ENCODE measurements around the gene PAGE2. TPM values are rescaled to one million over a fixed set of nuclear protein-coding genes. Genes with fewer than 3 reads are reported as not detected.
"Not testable (repeated sequence)": the region's sequence is repeated elsewhere in the genome, so short reads cannot be mapped to it uniquely, and the experiment has no call there.

PAGE2 gene
- total and polyA plus RNA-seq, 9 of the 15 experiments (the other 6 are each of a cell fraction or from before 2014, with no cell fraction given), result 0.40 to 3.7 (median 1.5) TPM; not detected in 1

DNA sequence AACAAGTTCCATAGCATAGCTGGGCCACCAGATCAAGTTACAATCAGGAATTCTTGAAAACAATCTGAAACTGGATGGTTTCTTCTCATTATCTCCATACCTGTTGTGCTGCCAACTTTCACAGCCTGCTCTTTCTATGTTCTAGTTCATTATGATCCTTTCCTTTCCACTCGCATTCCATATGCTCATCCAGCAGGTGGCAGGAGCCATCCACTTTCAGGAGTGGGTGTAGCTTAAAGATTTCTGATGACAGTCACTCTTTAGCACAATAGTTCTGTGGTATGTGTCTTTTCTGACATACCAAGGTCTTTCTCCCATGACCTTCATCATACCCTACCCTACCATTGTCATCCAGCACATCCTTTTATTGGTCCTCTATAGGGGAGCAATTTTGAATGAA is 46.4 kb downstream of the PAGE2 start (continued):
- no peak for TF ChIP-seq TCF3 (CRISPR knock-in tag; IDR thresholded peaks at IDR 0.05)
- TF ChIP-seq, protein P1, sequence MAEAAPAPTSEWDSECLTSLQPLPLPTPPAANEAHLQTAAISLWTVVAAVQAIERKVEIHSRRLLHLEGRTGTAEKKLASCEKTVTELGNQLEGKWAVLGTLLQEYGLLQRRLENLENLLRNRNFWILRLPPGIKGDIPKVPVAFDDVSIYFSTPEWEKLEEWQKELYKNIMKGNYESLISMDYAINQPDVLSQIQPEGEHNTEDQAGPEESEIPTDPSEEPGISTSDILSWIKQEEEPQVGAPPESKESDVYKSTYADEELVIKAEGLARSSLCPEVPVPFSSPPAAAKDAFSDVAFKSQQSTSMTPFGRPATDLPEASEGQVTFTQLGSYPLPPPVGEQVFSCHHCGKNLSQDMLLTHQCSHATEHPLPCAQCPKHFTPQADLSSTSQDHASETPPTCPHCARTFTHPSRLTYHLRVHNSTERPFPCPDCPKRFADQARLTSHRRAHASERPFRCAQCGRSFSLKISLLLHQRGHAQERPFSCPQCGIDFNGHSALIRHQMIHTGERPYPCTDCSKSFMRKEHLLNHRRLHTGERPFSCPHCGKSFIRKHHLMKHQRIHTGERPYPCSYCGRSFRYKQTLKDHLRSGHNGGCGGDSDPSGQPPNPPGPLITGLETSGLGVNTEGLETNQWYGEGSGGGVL (CRISPR knock-in tag; IDR thresholded peaks at IDR 0.05), result no peak
- peak; percentile 45; the same call in 1 of the 2 replicates for TF ChIP-seq SMC3 (conservative IDR thresholded peaks at IDR 0.05; ENCODE audit: insufficient read depth, low read depth, low read length)
- TF ChIP-seq SP1 (CRISPR knock-in tag; IDR thresholded peaks at IDR 0.05), result no peak
- TF ChIP-seq GABPB2 (CRISPR knock-in tag; conservative IDR thresholded peaks at IDR 0.05), result no peak
- TF ChIP-seq PHF20 (IDR thresholded peaks at IDR 0.05; ENCODE audit: partially characterized antibody), result no peak

DNA sequence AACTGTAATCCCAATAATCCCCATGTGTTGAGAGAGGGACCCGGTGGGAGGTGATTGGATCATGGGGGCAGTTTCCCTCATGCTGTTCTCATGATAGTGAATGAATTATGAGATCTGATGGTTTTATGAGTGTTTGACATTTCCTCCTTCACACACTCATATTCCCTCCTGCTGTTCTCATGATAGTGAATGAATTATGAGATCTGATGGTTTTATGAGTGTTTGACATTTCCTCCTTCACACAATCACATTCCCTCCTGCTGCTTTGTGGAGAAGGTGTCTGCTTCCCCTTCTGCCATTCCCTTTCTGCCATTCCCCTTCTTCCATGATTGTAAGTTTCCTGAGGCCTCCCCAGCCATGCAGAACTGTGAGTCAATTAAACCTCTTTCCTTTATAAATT is 52.0 kb downstream of the PAGE2 start:
- H3K27ac ChIP-seq (ENCODE audit: extremely low read depth, low read depth, low read length); H3K27me3 ChIP-seq (ENCODE audit: control insufficient read depth in 2 of 2, insufficient read depth in 2 of 2, low read length in 2 of 2); H3K9me3 ChIP-seq (replicated peaks; ENCODE audit: control insufficient read depth, insufficient read depth, low read depth, low read length); H3K36me3 ChIP-seq (ENCODE audit: control insufficient read depth, insufficient read depth, low read length); H3K4me3 ChIP-seq; ATAC-seq; H3K9ac ChIP-seq (ENCODE audit: insufficient read depth in 1 of 2, low read depth in 2 of 2, low read length in 2 of 2); CTCF ChIA-PET (ENCODE audit: low intra/inter-chr PET ratio); H3K4me1 ChIP-seq (replicated peaks in 1 of 2; ENCODE audit: control insufficient read depth in 2 of 2, insufficient read depth in 2 of 2, low read length in 2 of 2); DNase-seq (ENCODE audit: extremely low read depth in 1 of 4, low spot score in 3 of 4); FAIRE-seq; H3K79me2 ChIP-seq (ENCODE audit: control insufficient read depth, insufficient read depth, low read length); H2AFZ ChIP-seq (ENCODE audit: low read depth, low read length); H4K20me1 ChIP-seq (replicated peaks; ENCODE audit: control insufficient read depth, insufficient read depth, low read length); intact Hi-C loops (cut with micrococcal nuclease); H3K4me2 ChIP-seq (ENCODE audit: insufficient read depth, low read length); BruUV-seq (replicated peaks); H3K9me1 ChIP-seq (ENCODE audit: control insufficient read depth, insufficient read depth, low read length): not testable (repeated sequence)
- POLR2A ChIA-PET, result interaction anchor here (0.6 kb wide), 1 partner anchor 12 kb away, joined by 3 read pairs; no protein-coding TSS in a partner anchor
- TF ChIP-seq CBFA2T3 (IDR thresholded peaks at IDR 0.05) (peak; percentile 27; the same call in 1 of the 2 replicates), TCF3 (CRISPR knock-in tag; IDR thresholded peaks at IDR 0.05) (0 out of 2 replicates have a peak, but pooled peaks have one; percentile 10), MEIS2 (IDR thresholded peaks at IDR 0.05; ENCODE audit: partially characterized antibody) (peak; percentile 58)
- TF ChIP-seq, protein P2, sequence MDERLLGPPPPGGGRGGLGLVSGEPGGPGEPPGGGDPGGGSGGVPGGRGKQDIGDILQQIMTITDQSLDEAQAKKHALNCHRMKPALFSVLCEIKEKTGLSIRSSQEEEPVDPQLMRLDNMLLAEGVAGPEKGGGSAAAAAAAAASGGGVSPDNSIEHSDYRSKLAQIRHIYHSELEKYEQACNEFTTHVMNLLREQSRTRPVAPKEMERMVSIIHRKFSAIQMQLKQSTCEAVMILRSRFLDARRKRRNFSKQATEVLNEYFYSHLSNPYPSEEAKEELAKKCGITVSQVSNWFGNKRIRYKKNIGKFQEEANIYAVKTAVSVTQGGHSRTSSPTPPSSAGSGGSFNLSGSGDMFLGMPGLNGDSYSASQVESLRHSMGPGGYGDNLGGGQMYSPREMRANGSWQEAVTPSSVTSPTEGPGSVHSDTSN (CRISPR knock-in tag; IDR thresholded peaks at IDR 0.05; ENCODE audit: low read depth), result not testable (repeated sequence)
- TF ChIP-seq, protein P2 (tag; conservative IDR thresholded peaks at IDR 0.05; ENCODE audit: low read depth), result 0 out of 2 replicates have a peak, but pooled peaks have one; percentile 33
- 13% methylated on average over 1 of the region's 1 CpG for WGBS (ENCODE audit: insufficient coverage, low coverage, missing lambda C conversion rate)
- in situ Hi-C loops (cut with MboI), result loop anchor here (25.0 kb wide), 1 partner anchor 1597 kb away; the partner anchor contains the start of gene NBDY
